HCT116 (cell line): ENCODE results near the gene BTBD3. TPM values are rescaled to one million over a fixed set of nuclear protein-coding genes. Genes with fewer than 3 reads are reported as not detected.

ENCODE experiments used
- ATAC-seq: fragments of 200-7000 bp; cut with Tn5 transposase; 2 replicates; pipeline ENCODE4 v1.9.1; 2020; ENCODE audit warnings: mild to moderate bottlenecking, moderate library complexity
- BruUV-seq: library from RNA; stranded (reverse); fragments of 400-500 nt; replicated peaks from 2 replicates; lab custom pipeline; 2021; lab: Mats Ljungman, UMichigan
- CTCF ChIA-PET: fragments of 300-600 bp; sonication (Branson Sonifier 250); formaldehyde crosslinking; loops from one replicate; lab custom pipeline; 2021; ENCODE audit warnings: antibody characterized with exemption; lab: Charles Lee
- POLR2A ChIA-PET: fragments of 300-600, 350-600 bp; sonication (Branson Sonifier 250); formaldehyde crosslinking; loops from one replicate; lab custom pipeline; 2021; ENCODE audit warnings: antibody characterized with exemption; lab: Charles Lee
- RAD21 ChIA-PET, 2 experiments: fragments of 300-600 bp; sonication (Branson Sonifier 250); formaldehyde crosslinking; loops; one replicate each; lab custom pipeline; 2023; ENCODE audit warnings: low total read pairs in 2 of 2; ENCODE audit not compliant: uncharacterized antibody in 2 of 2, unreplicated experiment in 2 of 2, low non-redundant PET in 1 of 2; lab: Charles Lee
- DNase-seq: peaks from one replicate; pipeline ENCODE4 v3.0.0-alpha.2; 2010; ENCODE audit warnings: low read depth, low spot score
- H2AFZ ChIP-seq: fragments of 200-600 bp; shearing (Covaris generic), sonication (generic); 2 replicates; pipeline ENCODE4 v1.6.1; 2017; ENCODE audit warnings: low read depth, mixed run types, mixed read lengths, antibody characterized with exemption, low read length; ENCODE audit not compliant: poor library complexity, severe bottlenecking
- H3K27ac ChIP-seq: 2 replicates; pipeline ENCODE4 v1.5.1; 2012; ENCODE audit warnings: low read depth, low read length
- H3K27me3 ChIP-seq: fragments of 200-600 bp; sonication (generic); 2 replicates; pipeline ENCODE4 v1.6.1; 2016; ENCODE audit warnings: mixed run types, low read length, mixed read lengths; ENCODE audit not compliant: insufficient read depth
- H3K36me3 ChIP-seq, 2 experiments: fragments of 200-500 bp in 1 of 2; fragments of 200-600 bp in 1 of 2; sonication (Bioruptor generic) in 1 of 2; sonication (generic) in 1 of 2; 2 replicates each; pipeline versions ENCODE4 v1.5.1 to v1.6.1; 2014 to 2016; ENCODE audit warnings: low read length in 2 of 2, inconsistent platforms in 1 of 2, mixed read lengths in 1 of 2, mixed run types in 1 of 2; ENCODE audit not compliant: insufficient read depth in 2 of 2, control insufficient read depth in 1 of 2
- H3K4me1 ChIP-seq, 2 experiments: fragments of 200-600 bp in 1 of 2; sonication (generic) in 1 of 2; 2 replicates each; pipeline versions ENCODE4 v1.5.1 to v1.6.1; 2012 to 2017; ENCODE audit warnings: low read length in 2 of 2, inconsistent platforms in 1 of 2, mild to moderate bottlenecking in 1 of 2, mixed read lengths in 1 of 2, mixed run types in 1 of 2, moderate library complexity in 1 of 2; ENCODE audit not compliant: insufficient read depth in 2 of 2, control insufficient read depth in 1 of 2
- H3K4me2 ChIP-seq: fragments of 200-600 bp; sonication (generic); 2 replicates; pipeline ENCODE4 v1.6.1; 2017; ENCODE audit warnings: mixed run types, low read length, mixed read lengths
- H3K4me3 ChIP-seq, 2 experiments: fragments of 200-600 bp in 1 of 2; sonication (generic) in 1 of 2; replicated peaks in 1 of 2; 2 replicates each; pipeline ENCODE4 v1.5.1; 2011 to 2016; ENCODE audit warnings: low read length in 2 of 2, control low read depth in 1 of 2, low read depth in 1 of 2, mild to moderate bottlenecking in 1 of 2, mixed read lengths in 1 of 2, mixed run types in 1 of 2
- H3K79me2 ChIP-seq: fragments of 200-600 bp; sonication (generic); 2 replicates; pipeline ENCODE4 v1.6.1; 2017; ENCODE audit warnings: mild to moderate bottlenecking, mixed run types, low read length, moderate library complexity, mixed read lengths; ENCODE audit not compliant: insufficient read depth
- H3K9ac ChIP-seq: fragments of 200-600 bp; sonication (generic); 2 replicates; pipeline ENCODE4 v1.6.1; 2016; ENCODE audit warnings: low read length, mixed read lengths
- H3K9me2 ChIP-seq: fragments of 200-600 bp; sonication (generic), shearing (Covaris generic); 2 replicates; pipeline ENCODE4 v1.6.1; 2017; ENCODE audit warnings: mixed run types, mild to moderate bottlenecking, moderate library complexity; ENCODE audit not compliant: insufficient read depth
- H3K9me3 ChIP-seq, 2 experiments: fragments of 200-500 bp in 1 of 2; fragments of 200-600 bp in 1 of 2; sonication (Bioruptor generic) in 1 of 2; sonication (generic) in 1 of 2; 2 replicates each; pipeline ENCODE4 v1.6.1; 2014 to 2017; ENCODE audit warnings: low read length in 2 of 2, mixed read lengths in 2 of 2, inconsistent platforms in 1 of 2, low read depth in 1 of 2, mild to moderate bottlenecking in 1 of 2, mixed run types in 1 of 2, moderate library complexity in 1 of 2; ENCODE audit not compliant: control insufficient read depth in 1 of 2, insufficient read depth in 1 of 2
- H4K20me1 ChIP-seq: fragments of 200-600 bp; sonication (generic), shearing (Covaris generic); 2 replicates; pipeline ENCODE4 v1.6.1; 2017; ENCODE audit warnings: mixed run types, mild to moderate bottlenecking, moderate library complexity; ENCODE audit not compliant: insufficient read depth
- CBX3 ChIP-seq: IDR thresholded peaks from 2 replicates; pipeline ENCODE4 v1.6.1; 2012; ENCODE audit warnings: low read depth
- EGR1 ChIP-seq: IDR thresholded peaks from 2 replicates; pipeline ENCODE4 v1.6.1; 2012; ENCODE audit warnings: low read depth
- ELF1 ChIP-seq: IDR thresholded peaks from 2 replicates; pipeline ENCODE4 v1.6.1; 2012; ENCODE audit warnings: low read depth, borderline replicate concordance
- EZH2 ChIP-seq: fragments of 200-600 bp; sonication (generic); IDR thresholded peaks from 2 replicates; pipeline ENCODE4 v1.6.1; 2017; ENCODE audit warnings: antibody characterized with exemption, mixed run types
- EZH2phosphoT487 ChIP-seq: fragments of 200-600 bp; IDR thresholded peaks from 2 replicates; pipeline ENCODE4 v1.6.1; 2018; ENCODE audit warnings: antibody characterized with exemption, borderline replicate concordance
- FOSL1 ChIP-seq: IDR thresholded peaks from 2 replicates; pipeline ENCODE4 v1.6.1; 2012; ENCODE audit warnings: low read depth
- JUND ChIP-seq: IDR thresholded peaks from 2 replicates; pipeline ENCODE4 v1.6.1; 2012
- POLR2A ChIP-seq: IDR thresholded peaks from 2 replicates; pipeline ENCODE4 v1.7.0; 2011; ENCODE audit warnings: borderline replicate concordance; ENCODE audit not compliant: insufficient read depth, insufficient read length; ENCODE audit errors: extremely low read depth
- RAD21 ChIP-seq: IDR thresholded peaks from 2 replicates; pipeline ENCODE4 v1.6.1; 2012; ENCODE audit warnings: low read depth, mild to moderate bottlenecking
- TCF7L2 ChIP-seq: IDR thresholded peaks from 2 replicates; pipeline ENCODE4 v1.7.0; 2011; ENCODE audit warnings: borderline replicate concordance, inconsistent platforms; ENCODE audit not compliant: insufficient read depth, insufficient read length; ENCODE audit errors: extremely low read depth
- ZFX ChIP-seq: fragments of 450-650 bp; IDR thresholded peaks from 2 replicates; pipeline ENCODE4 v1.6.1; 2017
- ZNF274 ChIP-seq: fragments of 200-500 bp; sonication (Bioruptor generic); IDR thresholded peaks from 2 replicates; pipeline ENCODE4 v1.6.1; 2014; ENCODE audit warnings: mild to moderate bottlenecking, low read depth, low read length, inconsistent platforms
- intact Hi-C: fragments of 100-400 bp; cut with micrococcal nuclease; formaldehyde crosslinking; loops from 2 replicates; pipeline ENCODE4 v1.10.0; 2022
- total RNA-seq: library from RNA; stranded (reverse); gene quantifications from one replicate; pipeline ENCODE4 v1.2.1, GENCODE V29; 2021; ENCODE audit not compliant: unreplicated experiment
- TF ChIP-seq, protein P1 (sequence below): IDR thresholded peaks from 2 replicates; pipeline ENCODE4 v1.6.1; 2012
- TF ChIP-seq, protein P2 (sequence below): IDR thresholded peaks from 2 replicates; pipeline ENCODE4 v1.6.1; 2012; ENCODE audit warnings: low read depth

The BTBD3 gene
- total RNA-seq, 1 experiment from 2014 or later: 20.2 TPM

GRCh38 chr20:11891776-11892545, 25.7 kb upstream of the BTBD3 start:
- Histone ChIP-seq H3K27ac (peak overlapping the region; percentile 85), H3K36me3 (no peaks in the 10 kb centered on the region), H3K9ac (peak overlapping the region; percentile 60), H3K4me3 (peak overlapping the region; percentile 66 to 71), H3K9me3 (no peaks in the 10 kb centered on the region), H3K4me1 (peaks cover 7 to 16% of the 10 kb centered on the region in 2 experiments; a peak in 3 of 4 replicates), H4K20me1 (no peaks in the 10 kb centered on the region; the same call in 1 of the 2 replicates), H3K4me2 (peak overlapping the region; percentile 91), H3K79me2 (peaks cover 58% of the 10 kb centered on the region), H3K27me3 (0 out of 2 replicates have a peak, but pooled peaks cover 7% of the 10 kb centered on the region), H3K9me2 (no peaks in the 10 kb centered on the region), H2AFZ (no peak overlapping the region)
- TSS peak; percentile 56 for BruUV-seq
- RAD21 ChIA-PET: no interaction called here
- intact Hi-C loops: loop anchor here (2.0 kb wide), 1 partner anchor 25 kb away; no protein-coding TSS in a partner anchor
- DNase-seq (peak; percentile 66), ATAC-seq (peak; percentile 46)
- peak; percentile 37; the same call in 1 of the 2 replicates for TF ChIP-seq EGR1
- TF ChIP-seq FOSL1: no peak
- CTCF ChIA-PET: no interaction called here
- POLR2A ChIA-PET: interaction anchor here (0.5 kb wide), 1 partner anchor 130 kb away, joined by 3 read pairs; no protein-coding TSS in a partner anchor

GRCh38 chr20:11894062-11894461, 23.6 kb upstream of the BTBD3 start:
- DNase-seq: no peak
- no peak overlapping the region for H2AFZ ChIP-seq
- H3K79me2 ChIP-seq: peaks cover 78% of the 10 kb centered on the region
- no TSS peak for BruUV-seq
- H3K9me3 ChIP-seq: no peaks in the 10 kb centered on the region
- no peak overlapping the region for H3K4me3 ChIP-seq
- H3K4me2 ChIP-seq: no peak overlapping the region
- no peak for ATAC-seq
- no peaks in the 10 kb centered on the region for H3K36me3 ChIP-seq
- CTCF ChIA-PET: no interaction called here
- POLR2A ChIA-PET: no interaction called here
- peaks cover 7 to 16% of the 10 kb centered on the region in 2 experiments; a peak in 3 of 4 replicates for H3K4me1 ChIP-seq
- no peak for TF ChIP-seq CBX3
- TF ChIP-seq RAD21: no peak
- TF ChIP-seq ELF1: no peak
- TF ChIP-seq JUND: no peak
- no peak for TF ChIP-seq POLR2A
- TF ChIP-seq ZNF274: no peak
- no peak for TF ChIP-seq ZFX
- TF ChIP-seq EZH2: no peak
- TF ChIP-seq, protein P1, sequence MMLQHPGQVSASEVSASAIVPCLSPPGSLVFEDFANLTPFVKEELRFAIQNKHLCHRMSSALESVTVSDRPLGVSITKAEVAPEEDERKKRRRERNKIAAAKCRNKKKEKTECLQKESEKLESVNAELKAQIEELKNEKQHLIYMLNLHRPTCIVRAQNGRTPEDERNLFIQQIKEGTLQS: no peak
- no peak for TF ChIP-seq EZH2phosphoT487
- no peak for TF ChIP-seq TCF7L2
- TF ChIP-seq FOSL1: no peak
- TF ChIP-seq, protein P2, sequence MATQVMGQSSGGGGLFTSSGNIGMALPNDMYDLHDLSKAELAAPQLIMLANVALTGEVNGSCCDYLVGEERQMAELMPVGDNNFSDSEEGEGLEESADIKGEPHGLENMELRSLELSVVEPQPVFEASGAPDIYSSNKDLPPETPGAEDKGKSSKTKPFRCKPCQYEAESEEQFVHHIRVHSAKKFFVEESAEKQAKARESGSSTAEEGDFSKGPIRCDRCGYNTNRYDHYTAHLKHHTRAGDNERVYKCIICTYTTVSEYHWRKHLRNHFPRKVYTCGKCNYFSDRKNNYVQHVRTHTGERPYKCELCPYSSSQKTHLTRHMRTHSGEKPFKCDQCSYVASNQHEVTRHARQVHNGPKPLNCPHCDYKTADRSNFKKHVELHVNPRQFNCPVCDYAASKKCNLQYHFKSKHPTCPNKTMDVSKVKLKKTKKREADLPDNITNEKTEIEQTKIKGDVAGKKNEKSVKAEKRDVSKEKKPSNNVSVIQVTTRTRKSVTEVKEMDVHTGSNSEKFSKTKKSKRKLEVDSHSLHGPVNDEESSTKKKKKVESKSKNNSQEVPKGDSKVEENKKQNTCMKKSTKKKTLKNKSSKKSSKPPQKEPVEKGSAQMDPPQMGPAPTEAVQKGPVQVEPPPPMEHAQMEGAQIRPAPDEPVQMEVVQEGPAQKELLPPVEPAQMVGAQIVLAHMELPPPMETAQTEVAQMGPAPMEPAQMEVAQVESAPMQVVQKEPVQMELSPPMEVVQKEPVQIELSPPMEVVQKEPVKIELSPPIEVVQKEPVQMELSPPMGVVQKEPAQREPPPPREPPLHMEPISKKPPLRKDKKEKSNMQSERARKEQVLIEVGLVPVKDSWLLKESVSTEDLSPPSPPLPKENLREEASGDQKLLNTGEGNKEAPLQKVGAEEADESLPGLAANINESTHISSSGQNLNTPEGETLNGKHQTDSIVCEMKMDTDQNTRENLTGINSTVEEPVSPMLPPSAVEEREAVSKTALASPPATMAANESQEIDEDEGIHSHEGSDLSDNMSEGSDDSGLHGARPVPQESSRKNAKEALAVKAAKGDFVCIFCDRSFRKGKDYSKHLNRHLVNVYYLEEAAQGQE: no peak
- RAD21 ChIA-PET: no interaction called here
- no peak overlapping the region for H3K9ac ChIP-seq
- H3K9me2 ChIP-seq: no peaks in the 10 kb centered on the region
- intact Hi-C loops: no loop called here
- no peak overlapping the region for H3K27ac ChIP-seq
- no peaks in the 10 kb centered on the region for H3K27me3 ChIP-seq
- H4K20me1 ChIP-seq: no peaks in the 10 kb centered on the region; the same call in 1 of the 2 replicates
